ENCODE results near the gene LBH. TPM values are rescaled to one million over a fixed set of nuclear protein-coding genes. Genes with fewer than 3 reads are reported as not detected.

Gene LBH
- total and polyA plus RNA-seq, 2 experiments from 2014 or later: 17.5 to 30.3 TPM

- Histone ChIP-seq H3K36me3 (ENCODE audit: insufficient read depth) (no peaks in the 10 kb centered on the region), H3K27me3 (ENCODE audit: insufficient read depth) (no peaks in the 10 kb centered on the region)
- no peak overlapping the region for H3K27ac Mint-ChIP-seq
Measured at GRCh38 chr2:30201990-30202389, 29.3 kb upstream of the LBH start.

GRCh38 chr2:30203156-30203555, 28.2 kb upstream of the LBH start:
- Mint-ChIP-seq H3K4me3 (no peak overlapping the region), H3K27me3 (ENCODE audit: insufficient read depth, low read depth, poor library complexity) (no peaks in the 10 kb centered on the region), H3K9me3 (no peaks in the 10 kb centered on the region), H3K36me3 (ENCODE audit: low read depth) (no peaks in the 10 kb centered on the region), H3K4me1 (no peaks in the 10 kb centered on the region), H3K27ac (no peak overlapping the region)
- Histone ChIP-seq H3K27ac (ENCODE audit: low read depth) (no peak overlapping the region), H2AFZ (no peak overlapping the region), H3K9me2 (ENCODE audit: insufficient read depth) (0 out of 2 replicates have a peak, but pooled peaks cover 4% of the 10 kb centered on the region), H3K4me1 (ENCODE audit: insufficient read depth) (no peaks in the 10 kb centered on the region), H3F3A (replicated peaks; ENCODE audit: low read depth) (no peaks in the 10 kb centered on the region), H4K20me1 (replicated peaks; ENCODE audit: insufficient read depth) (no peaks in the 10 kb centered on the region), H3K79me2 (replicated peaks; ENCODE audit: insufficient read depth) (no peaks in the 10 kb centered on the region), H3K27me3 (ENCODE audit: insufficient read depth) (no peaks in the 10 kb centered on the region), H3K36me3 (ENCODE audit: insufficient read depth) (no peaks in the 10 kb centered on the region), H3K4me2 (no peak overlapping the region), H3K4me3 (no peak overlapping the region)
- no peak for DNase-seq (ENCODE audit: low spot score)
- ATAC-seq: no peak
- TF ChIP-seq NANOG (IDR thresholded peaks at IDR 0.05; ENCODE audit: borderline replicate concordance): no peak
- no peak for TF ChIP-seq JUNB (IDR thresholded peaks at IDR 0.05; ENCODE audit: unreplicated experiment)
- TF ChIP-seq, protein P1, sequence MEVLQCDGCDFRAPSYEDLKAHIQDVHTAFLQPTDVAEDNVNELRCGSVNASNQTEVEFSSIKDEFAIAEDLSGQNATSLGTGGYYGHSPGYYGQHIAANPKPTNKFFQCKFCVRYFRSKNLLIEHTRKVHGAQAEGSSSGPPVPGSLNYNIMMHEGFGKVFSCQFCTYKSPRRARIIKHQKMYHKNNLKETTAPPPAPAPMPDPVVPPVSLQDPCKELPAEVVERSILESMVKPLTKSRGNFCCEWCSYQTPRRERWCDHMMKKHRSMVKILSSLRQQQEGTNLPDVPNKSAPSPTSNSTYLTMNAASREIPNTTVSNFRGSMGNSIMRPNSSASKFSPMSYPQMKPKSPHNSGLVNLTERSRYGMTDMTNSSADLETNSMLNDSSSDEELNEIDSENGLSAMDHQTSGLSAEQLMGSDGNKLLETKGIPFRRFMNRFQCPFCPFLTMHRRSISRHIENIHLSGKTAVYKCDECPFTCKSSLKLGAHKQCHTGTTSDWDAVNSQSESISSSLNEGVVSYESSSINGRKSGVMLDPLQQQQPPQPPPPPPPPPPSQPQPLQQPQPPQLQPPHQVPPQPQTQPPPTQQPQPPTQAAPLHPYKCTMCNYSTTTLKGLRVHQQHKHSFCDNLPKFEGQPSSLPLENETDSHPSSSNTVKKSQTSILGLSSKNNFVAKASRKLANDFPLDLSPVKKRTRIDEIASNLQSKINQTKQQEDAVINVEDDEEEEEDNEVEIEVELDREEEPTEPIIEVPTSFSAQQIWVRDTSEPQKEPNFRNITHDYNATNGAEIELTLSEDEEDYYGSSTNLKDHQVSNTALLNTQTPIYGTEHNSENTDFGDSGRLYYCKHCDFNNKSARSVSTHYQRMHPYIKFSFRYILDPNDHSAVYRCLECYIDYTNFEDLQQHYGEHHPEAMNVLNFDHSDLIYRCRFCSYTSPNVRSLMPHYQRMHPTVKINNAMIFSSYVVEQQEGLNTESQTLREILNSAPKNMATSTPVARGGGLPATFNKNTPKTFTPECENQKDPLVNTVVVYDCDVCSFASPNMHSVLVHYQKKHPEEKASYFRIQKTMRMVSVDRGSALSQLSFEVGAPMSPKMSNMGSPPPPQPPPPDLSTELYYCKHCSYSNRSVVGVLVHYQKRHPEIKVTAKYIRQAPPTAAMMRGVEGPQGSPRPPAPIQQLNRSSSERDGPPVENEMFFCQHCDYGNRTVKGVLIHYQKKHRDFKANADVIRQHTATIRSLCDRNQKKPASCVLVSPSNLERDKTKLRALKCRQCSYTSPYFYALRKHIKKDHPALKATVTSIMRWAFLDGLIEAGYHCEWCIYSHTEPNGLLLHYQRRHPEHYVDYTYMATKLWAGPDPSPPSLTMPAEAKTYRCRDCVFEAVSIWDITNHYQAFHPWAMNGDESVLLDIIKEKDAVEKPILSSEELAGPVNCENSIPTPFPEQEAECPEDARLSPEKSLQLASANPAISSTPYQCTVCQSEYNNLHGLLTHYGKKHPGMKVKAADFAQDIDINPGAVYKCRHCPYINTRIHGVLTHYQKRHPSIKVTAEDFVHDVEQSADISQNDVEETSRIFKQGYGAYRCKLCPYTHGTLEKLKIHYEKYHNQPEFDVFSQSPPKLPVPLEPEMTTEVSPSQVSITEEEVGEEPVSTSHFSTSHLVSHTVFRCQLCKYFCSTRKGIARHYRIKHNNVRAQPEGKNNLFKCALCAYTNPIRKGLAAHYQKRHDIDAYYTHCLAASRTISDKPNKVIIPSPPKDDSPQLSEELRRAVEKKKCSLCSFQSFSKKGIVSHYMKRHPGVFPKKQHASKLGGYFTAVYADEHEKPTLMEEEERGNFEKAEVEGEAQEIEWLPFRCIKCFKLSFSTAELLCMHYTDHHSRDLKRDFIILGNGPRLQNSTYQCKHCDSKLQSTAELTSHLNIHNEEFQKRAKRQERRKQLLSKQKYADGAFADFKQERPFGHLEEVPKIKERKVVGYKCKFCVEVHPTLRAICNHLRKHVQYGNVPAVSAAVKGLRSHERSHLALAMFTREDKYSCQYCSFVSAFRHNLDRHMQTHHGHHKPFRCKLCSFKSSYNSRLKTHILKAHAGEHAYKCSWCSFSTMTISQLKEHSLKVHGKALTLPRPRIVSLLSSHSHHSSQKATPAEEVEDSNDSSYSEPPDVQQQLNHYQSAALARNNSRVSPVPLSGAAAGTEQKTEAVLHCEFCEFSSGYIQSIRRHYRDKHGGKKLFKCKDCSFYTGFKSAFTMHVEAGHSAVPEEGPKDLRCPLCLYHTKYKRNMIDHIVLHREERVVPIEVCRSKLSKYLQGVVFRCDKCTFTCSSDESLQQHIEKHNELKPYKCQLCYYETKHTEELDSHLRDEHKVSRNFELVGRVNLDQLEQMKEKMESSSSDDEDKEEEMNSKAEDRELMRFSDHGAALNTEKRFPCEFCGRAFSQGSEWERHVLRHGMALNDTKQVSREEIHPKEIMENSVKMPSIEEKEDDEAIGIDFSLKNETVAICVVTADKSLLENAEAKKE (CRISPR knock-in tag; IDR thresholded peaks at IDR 0.05): no peak
- no peak for TF ChIP-seq ZNF331 (CRISPR knock-in tag; IDR thresholded peaks at IDR 0.05; ENCODE audit: low read depth)
- no peak for TF ChIP-seq CTCF (conservative IDR thresholded peaks at IDR 0.05; ENCODE audit: low read depth in 2 of 2)
- TF ChIP-seq, protein P2, sequence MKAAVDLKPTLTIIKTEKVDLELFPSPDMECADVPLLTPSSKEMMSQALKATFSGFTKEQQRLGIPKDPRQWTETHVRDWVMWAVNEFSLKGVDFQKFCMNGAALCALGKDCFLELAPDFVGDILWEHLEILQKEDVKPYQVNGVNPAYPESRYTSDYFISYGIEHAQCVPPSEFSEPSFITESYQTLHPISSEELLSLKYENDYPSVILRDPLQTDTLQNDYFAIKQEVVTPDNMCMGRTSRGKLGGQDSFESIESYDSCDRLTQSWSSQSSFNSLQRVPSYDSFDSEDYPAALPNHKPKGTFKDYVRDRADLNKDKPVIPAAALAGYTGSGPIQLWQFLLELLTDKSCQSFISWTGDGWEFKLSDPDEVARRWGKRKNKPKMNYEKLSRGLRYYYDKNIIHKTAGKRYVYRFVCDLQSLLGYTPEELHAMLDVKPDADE (IDR thresholded peaks at IDR 0.05): no peak
- no peak for TF ChIP-seq ZNF114 (CRISPR knock-in tag; IDR thresholded peaks at IDR 0.05)
- no peak for TF ChIP-seq CREB1 (CRISPR knock-in tag; IDR thresholded peaks at IDR 0.05; ENCODE audit: low read depth)
- TF ChIP-seq EZH2 (IDR thresholded peaks at IDR 0.05; ENCODE audit: low read depth, unreplicated experiment): no peak
- no peak for TF ChIP-seq STAT1 (IDR thresholded peaks at IDR 0.05; ENCODE audit: unreplicated experiment)
- TF ChIP-seq POLR2AphosphoS5 (IDR thresholded peaks at IDR 0.05; ENCODE audit: low read depth): no peak

More at GRCh38 chr2:30201990-30202389, 29.3 kb upstream of the LBH start:
- H3F3A ChIP-seq (replicated peaks; ENCODE audit: low read depth): no peaks in the 10 kb centered on the region
- no peak overlapping the region for H3K4me3 ChIP-seq
- H3K9me3 Mint-ChIP-seq: no peaks in the 10 kb centered on the region; the same call in 2 of the 3 replicates
- H2AFZ ChIP-seq: no peak overlapping the region
- TF ChIP-seq ZNF114 (CRISPR knock-in tag; IDR thresholded peaks at IDR 0.05) (no peak), CREB1 (CRISPR knock-in tag; IDR thresholded peaks at IDR 0.05; ENCODE audit: low read depth) (no peak), ZNF331 (CRISPR knock-in tag; IDR thresholded peaks at IDR 0.05; ENCODE audit: low read depth) (no peak)
- no peaks in the 10 kb centered on the region for H3K36me3 Mint-ChIP-seq (ENCODE audit: low read depth)
- 0 out of 2 replicates have a peak, but pooled peaks cover 4% of the 10 kb centered on the region for H3K9me2 ChIP-seq (ENCODE audit: insufficient read depth)
- no peaks in the 10 kb centered on the region for H3K4me1 ChIP-seq (ENCODE audit: insufficient read depth)
- H3K4me2 ChIP-seq: no peak overlapping the region
- no peaks in the 10 kb centered on the region for H3K79me2 ChIP-seq (replicated peaks; ENCODE audit: insufficient read depth)
- no peaks in the 10 kb centered on the region for H3K27me3 Mint-ChIP-seq (ENCODE audit: insufficient read depth, low read depth, poor library complexity)
- H4K20me1 ChIP-seq (replicated peaks; ENCODE audit: insufficient read depth): no peaks in the 10 kb centered on the region
- no peak overlapping the region for H3K4me3 Mint-ChIP-seq
- DNase-seq (ENCODE audit: low spot score): no peak
- no peak overlapping the region for H3K27ac ChIP-seq (ENCODE audit: low read depth)
- H3K4me1 Mint-ChIP-seq: no peaks in the 10 kb centered on the region
- ATAC-seq: no peak
